HuH-7 (cell line): Measurements from ENCODE around the gene UCN.
"Not testable (repeated sequence)": the region's sequence is repeated elsewhere in the genome, so short reads cannot be mapped to it uniquely, and the experiment has no call there.

Experiments used
- DNase-seq: peaks from one replicate; pipeline ENCODE4 v3.0.0; 2011; ENCODE audit warnings: low spot score

Gene UCN

GRCh38 chr2:27308359-27308881 lies at the start of gene UCN:
Gene UCN (minus strand): TSS chr2:27308445. CDS start chr2:27307895, 550 bp downstream.
- peak; percentile 55 for DNase-seq

GRCh38 chr2:27356382-27357181 lies 48.3 kb upstream of the UCN start, which contains the start of gene GTF3C2:
Gene GTF3C2 (minus strand): TSS chr2:27356764. CDS start chr2:27343554, 13,210 bp downstream.
- DNase-seq: peak; percentile 82

- DNase-seq: peak; percentile 41
These were observed 47.8 kb upstream of the UCN start for GRCh38 chr2:27356056-27356381.

GRCh38 chr2:27354597-27354927 lies 46.3 kb upstream of the UCN start:
- no peak for DNase-seq

- no peak for DNase-seq
These were observed 45.7 kb upstream of the UCN start for GRCh38 chr2:27353762-27354596.

- DNase-seq: not testable (repeated sequence)
These were observed 45.1 kb upstream of the UCN start for GRCh38 chr2:27353386-27353761.

- DNase-seq: no peak
These were observed 43.8 kb upstream of the UCN start for GRCh38 chr2:27351802-27352598.

GRCh38 chr2:27350106-27350693 lies 42.0 kb upstream of the UCN start:
- DNase-seq: no peak

GRCh38 chr2:27347641-27348040 lies 39.4 kb upstream of the UCN start:
- DNase-seq: no peak

- no peak for DNase-seq
These were observed 27.9 kb upstream of the UCN start for GRCh38 chr2:27336173-27336572.

- no peak for DNase-seq
These were observed 27.1 kb upstream of the UCN start for GRCh38 chr2:27335311-27335710.

- DNase-seq: no peak
These were observed 16.5 kb upstream of the UCN start for GRCh38 chr2:27324720-27325119.

- DNase-seq: no peak
These were observed 15.5 kb upstream of the UCN start for GRCh38 chr2:27323596-27324285.

GRCh38 chr2:27322766-27323595 lies 14.7 kb upstream of the UCN start, which contains the start of gene MPV17:
Gene MPV17 (minus strand): TSS chr2:27323097. CDS start chr2:27322517, 580 bp downstream.
- peak; percentile 93 for DNase-seq

GRCh38 chr2:27322301-27322765 lies 14.1 kb upstream of the UCN start:
- no peak for DNase-seq

- DNase-seq: peak; percentile 74
These were observed 12.8 kb upstream of the UCN start for GRCh38 chr2:27320958-27321543.

- not testable (repeated sequence) for DNase-seq
These were observed 11.6 kb upstream of the UCN start for GRCh38 chr2:27319839-27320238.

GRCh38 chr2:27316655-27317412 lies 8.6 kb upstream of the UCN start:
- DNase-seq: no peak

GRCh38 chr2:27315122-27315521 lies 6.9 kb upstream of the UCN start:
- no peak for DNase-seq
